Right atrium auricular region (tissue), 2 donors: ENCODE results near the gene EVC. TPM values are rescaled to one million over a fixed set of nuclear protein-coding genes. Genes with fewer than 3 reads are reported as not detected.

Source experiments
- DNase-seq: peaks from one replicate; pipeline ENCODE4 v3.0.0-alpha.2; 2019; ENCODE audit warnings: low spot score
- H3K27ac ChIP-seq, 2 donors: fragments of 200-600 bp; sonication (generic); 1 replicate in 1 of 2; 2 replicates in 1 of 2; pipeline ENCODE4 v1.5.1; 2016 to 2019
- H3K27me3 ChIP-seq, 2 donors: fragments of 200-600 bp; sonication (generic); one replicate each; pipeline versions ENCODE4 v1.5.1 to v1.6.0; 2017 to 2019
- H3K36me3 ChIP-seq: fragments of 200-600 bp; sonication (generic); one replicate; pipeline ENCODE4 v1.5.1; 2016
- H3K4me1 ChIP-seq, 2 donors: fragments of 200-600 bp; sonication (generic); one replicate each; pipeline versions ENCODE4 v1.5.1 to v1.6.0; 2017 to 2019
- H3K4me3 ChIP-seq, 2 donors: fragments of 200-600 bp; sonication (generic); 1 replicate in 1 of 2; 2 replicates in 1 of 2; pipeline ENCODE4 v1.5.1; 2017 to 2019; ENCODE audit warnings: mild to moderate bottlenecking in 1 of 2, moderate library complexity in 1 of 2
- H3K9me3 ChIP-seq, 2 donors: fragments of 200-600 bp; sonication (generic); one replicate each; pipeline ENCODE4 v1.5.1; 2019
- total RNA-seq, 2 donors: library from RNA; depleted of rRNA; stranded (reverse); fragments of >200 nt; gene quantifications; one replicate each; pipeline ENCODE4 v1.1.0, GENCODE V29; 2016
- TF ChIP-seq, protein P1 (sequence below), 2 donors: fragments of 200-600 bp; sonication (generic); IDR thresholded peaks; one replicate each; pipeline ENCODE4 v1.5.1; 2019; ENCODE audit warnings: antibody characterized with exemption in 2 of 2

The EVC gene
- total RNA-seq, 2 donors from 2014 or later = 8.6 to 14.1 TPM

DNA sequence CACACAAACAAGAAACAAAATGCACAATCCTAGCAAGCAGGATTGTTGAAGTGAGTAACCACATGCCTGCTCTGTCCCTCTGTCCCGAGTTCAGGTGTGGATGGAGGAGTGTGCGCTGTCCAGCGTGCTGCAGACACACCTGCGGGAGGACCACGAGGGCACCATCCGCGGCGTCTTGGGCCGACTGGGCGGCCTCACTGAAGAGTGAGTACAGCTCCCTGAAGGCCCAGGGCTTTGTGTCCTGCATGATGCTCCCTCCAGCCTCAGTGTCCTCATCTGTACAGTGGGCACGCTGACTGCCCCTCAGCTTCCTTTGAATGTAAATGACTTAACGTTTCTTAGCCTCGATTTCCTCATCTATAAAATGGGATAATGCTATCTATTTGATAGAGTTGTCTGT lies 82.5 kb downstream of the EVC start:
- H3K27ac ChIP-seq = no peak overlapping the region
- H3K36me3 ChIP-seq = peaks cover 19% of the 10 kb centered on the region
- no peaks in the 10 kb centered on the region for H3K9me3 ChIP-seq
- no peaks in the 10 kb centered on the region for H3K27me3 ChIP-seq
- TF ChIP-seq, protein P1, sequence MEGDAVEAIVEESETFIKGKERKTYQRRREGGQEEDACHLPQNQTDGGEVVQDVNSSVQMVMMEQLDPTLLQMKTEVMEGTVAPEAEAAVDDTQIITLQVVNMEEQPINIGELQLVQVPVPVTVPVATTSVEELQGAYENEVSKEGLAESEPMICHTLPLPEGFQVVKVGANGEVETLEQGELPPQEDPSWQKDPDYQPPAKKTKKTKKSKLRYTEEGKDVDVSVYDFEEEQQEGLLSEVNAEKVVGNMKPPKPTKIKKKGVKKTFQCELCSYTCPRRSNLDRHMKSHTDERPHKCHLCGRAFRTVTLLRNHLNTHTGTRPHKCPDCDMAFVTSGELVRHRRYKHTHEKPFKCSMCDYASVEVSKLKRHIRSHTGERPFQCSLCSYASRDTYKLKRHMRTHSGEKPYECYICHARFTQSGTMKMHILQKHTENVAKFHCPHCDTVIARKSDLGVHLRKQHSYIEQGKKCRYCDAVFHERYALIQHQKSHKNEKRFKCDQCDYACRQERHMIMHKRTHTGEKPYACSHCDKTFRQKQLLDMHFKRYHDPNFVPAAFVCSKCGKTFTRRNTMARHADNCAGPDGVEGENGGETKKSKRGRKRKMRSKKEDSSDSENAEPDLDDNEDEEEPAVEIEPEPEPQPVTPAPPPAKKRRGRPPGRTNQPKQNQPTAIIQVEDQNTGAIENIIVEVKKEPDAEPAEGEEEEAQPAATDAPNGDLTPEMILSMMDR (IDR thresholded peaks at IDR 0.05) = no peak
- DNase-seq = no peak
- H3K4me3 ChIP-seq = no peak overlapping the region
- no peaks in the 10 kb centered on the region for H3K4me1 ChIP-seq

DNA sequence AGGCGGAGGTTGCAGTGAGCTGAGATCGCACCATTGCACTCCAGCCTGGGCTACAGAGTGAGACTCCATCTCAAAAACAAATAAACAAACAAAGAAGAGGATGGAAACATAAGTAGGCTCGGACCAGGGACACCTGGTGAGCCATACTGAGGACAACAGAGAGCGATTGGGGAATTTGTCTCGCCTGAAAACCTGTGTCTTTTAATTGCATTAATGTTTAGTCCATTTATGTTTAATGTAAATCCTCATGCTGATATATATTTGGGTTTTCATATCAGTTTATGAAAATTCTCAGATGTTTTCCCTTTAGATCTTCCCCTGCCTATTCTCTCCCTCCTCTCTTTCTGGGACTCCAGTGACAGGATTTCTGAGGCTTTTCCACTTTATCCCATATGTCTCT lies 84.6 kb downstream of the EVC start:
- no peaks in the 10 kb centered on the region for H3K4me1 ChIP-seq
- H3K27me3 ChIP-seq = no peaks in the 10 kb centered on the region
- no peak for DNase-seq
- H3K4me3 ChIP-seq = no peak overlapping the region
- H3K36me3 ChIP-seq = peaks cover 26% of the 10 kb centered on the region
- H3K9me3 ChIP-seq = no peaks in the 10 kb centered on the region
- TF ChIP-seq, protein P1 (IDR thresholded peaks at IDR 0.05) = no peak
- no peak overlapping the region for H3K27ac ChIP-seq

DNA sequence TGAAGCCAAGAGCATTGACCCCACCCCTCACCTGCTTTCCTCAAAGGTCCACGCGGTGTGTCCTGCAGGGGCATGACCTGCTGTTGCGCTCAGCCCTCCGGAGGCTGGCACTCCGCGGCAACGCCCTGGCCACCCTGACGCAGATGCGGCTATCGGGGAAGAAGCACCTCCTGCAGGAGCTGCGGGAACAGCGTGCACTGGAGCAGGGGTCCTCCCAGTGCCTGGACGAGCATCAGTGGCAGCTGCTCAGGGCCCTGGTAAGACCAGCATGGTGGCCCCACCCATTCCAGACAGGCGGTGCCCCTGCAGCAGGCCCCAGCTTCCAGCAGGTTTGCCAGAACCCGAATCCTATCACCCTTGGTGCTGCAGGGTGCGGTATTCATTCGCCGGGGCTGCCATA lies 86.0 kb downstream of the EVC start:
- peaks cover 31% of the 10 kb centered on the region for H3K36me3 ChIP-seq
- H3K9me3 ChIP-seq = no peaks in the 10 kb centered on the region
- H3K27ac ChIP-seq = no peak overlapping the region
- TF ChIP-seq, protein P1 (IDR thresholded peaks at IDR 0.05) = no peak
- H3K4me3 ChIP-seq = no peak overlapping the region
- no peak for DNase-seq
- no peaks in the 10 kb centered on the region for H3K4me1 ChIP-seq
- no peaks in the 10 kb centered on the region for H3K27me3 ChIP-seq

DNA sequence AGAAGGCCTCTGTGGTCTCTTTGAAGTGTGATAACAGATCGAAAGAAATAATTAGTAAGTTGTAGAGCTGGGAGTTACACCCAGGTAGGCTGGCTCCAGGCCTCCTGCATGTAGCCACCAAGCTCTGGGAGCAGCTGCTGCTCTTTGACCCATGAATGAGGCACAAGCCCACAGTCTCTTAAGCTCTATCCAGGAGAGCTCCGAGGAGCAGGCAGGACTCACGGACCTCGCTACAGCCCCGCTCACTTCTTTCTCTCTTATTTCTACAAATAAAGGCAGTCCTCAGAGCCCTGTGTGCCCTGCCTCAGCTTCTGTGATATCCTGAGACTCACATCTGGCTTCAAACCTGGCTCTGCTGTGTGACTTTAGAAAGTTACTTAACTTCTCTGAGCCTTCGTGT lies 86.9 kb downstream of the EVC start:
- H3K27ac ChIP-seq = no peak overlapping the region
- H3K27me3 ChIP-seq = no peaks in the 10 kb centered on the region
- H3K36me3 ChIP-seq = peaks cover 40% of the 10 kb centered on the region
- no peak overlapping the region for H3K4me3 ChIP-seq
- H3K4me1 ChIP-seq = no peaks in the 10 kb centered on the region
- DNase-seq = no peak
- TF ChIP-seq, protein P1 (IDR thresholded peaks at IDR 0.05) = no peak
- H3K9me3 ChIP-seq = no peaks in the 10 kb centered on the region

DNA sequence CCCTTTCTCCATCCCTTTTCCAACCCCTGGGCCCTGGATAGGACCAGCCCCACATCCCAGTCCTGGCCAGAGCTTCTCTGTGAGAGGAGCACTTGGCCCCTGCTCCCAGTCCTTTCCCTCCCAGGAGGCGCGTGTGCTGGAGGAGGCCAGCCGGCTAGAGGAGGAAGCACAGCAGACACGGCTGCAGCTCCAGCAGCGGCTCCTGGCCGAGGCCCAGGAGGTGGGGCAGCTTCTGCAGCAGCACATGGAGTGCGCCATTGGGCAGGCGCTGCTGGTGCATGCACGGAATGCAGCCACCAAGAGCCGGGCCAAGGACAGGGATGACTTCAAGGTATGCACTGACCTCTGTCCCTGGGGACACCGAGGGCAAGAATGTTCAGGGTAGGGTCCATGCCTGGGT lies 87.5 kb downstream of the EVC start:
- TF ChIP-seq, protein P1 (IDR thresholded peaks at IDR 0.05) = no peak
- Histone ChIP-seq H3K27ac (no peak overlapping the region), H3K36me3 (peaks cover 41% of the 10 kb centered on the region), H3K4me3 (no peak overlapping the region), H3K27me3 (no peaks in the 10 kb centered on the region), H3K9me3 (no peaks in the 10 kb centered on the region), H3K4me1 (no peaks in the 10 kb centered on the region)
- DNase-seq = no peak

DNA sequence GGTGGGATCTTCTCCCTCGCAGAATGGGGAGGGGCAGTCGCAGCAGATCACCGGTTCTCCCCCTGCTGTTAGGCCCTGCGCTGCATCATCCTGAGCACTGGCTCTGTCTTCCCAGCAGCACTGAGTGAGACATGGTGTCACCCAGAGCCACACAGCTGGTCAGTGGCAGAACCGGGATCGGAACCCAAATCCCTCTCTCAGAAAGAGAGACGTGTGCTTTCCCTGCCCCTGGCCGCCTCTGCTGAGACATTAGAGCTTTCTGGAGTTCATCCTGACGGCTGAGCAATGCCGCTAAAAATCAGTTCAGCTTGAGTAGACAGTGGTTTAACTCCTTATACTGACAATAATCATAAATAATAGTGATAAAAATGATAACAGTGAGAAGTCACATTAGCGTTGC lies 87.9 kb downstream of the EVC start:
- no peak overlapping the region for H3K27ac ChIP-seq
- H3K36me3 ChIP-seq = peaks cover 37% of the 10 kb centered on the region
- DNase-seq = no peak
- TF ChIP-seq, protein P1 (IDR thresholded peaks at IDR 0.05) = no peak
- H3K4me1 ChIP-seq = no peaks in the 10 kb centered on the region
- no peak overlapping the region for H3K4me3 ChIP-seq
- no peaks in the 10 kb centered on the region for H3K9me3 ChIP-seq
- no peaks in the 10 kb centered on the region for H3K27me3 ChIP-seq
